GM12878 (cell line): ENCODE data around the gene DOK4.

Source experiments
- CTCF ChIP-seq, 3 experiments: IDR thresholded peaks in 2 of 3; conservative IDR thresholded peaks in 1 of 3; 2 replicates each; pipeline ENCODE4 v1.5.1; 2011; ENCODE audit warnings: low read depth in 3 of 3, low read length in 3 of 3, mild to moderate bottlenecking in 3 of 3, control low read depth in 2 of 3, moderate library complexity in 2 of 3, inconsistent platforms in 1 of 3, mixed read lengths in 1 of 3; ENCODE audit not compliant: control insufficient read depth in 2 of 3, insufficient read depth in 1 of 3; ENCODE audit errors: extremely low read depth in 1 of 3
- NR2C2 ChIP-seq: IDR thresholded peaks from 2 replicates; pipeline ENCODE4 v1.6.1; 2011; ENCODE audit warnings: borderline replicate concordance, low read depth; ENCODE audit not compliant: control insufficient read depth, insufficient read length
- REST ChIP-seq: IDR thresholded peaks from 2 replicates; pipeline ENCODE4 v1.6.1; 2012; ENCODE audit warnings: mild to moderate bottlenecking, low read depth, low read length

GRCh38 chr16:57497121-57497520 is 10.8 kb upstream of the DOK4 start:
- TF ChIP-seq REST, result no peak
- no peak for TF ChIP-seq CTCF (IDR thresholded peaks at IDR 0.05 in 2 of 3, conservative IDR thresholded peaks at IDR 0.05 in 1 of 3; ENCODE audit: control insufficient read depth in 2 of 3, extremely low read depth in 1 of 3, insufficient read depth in 1 of 3, low read depth in 3 of 3, low read length in 3 of 3)
- TF ChIP-seq NR2C2, result no peak
